Coronary artery (tissue), 2 donors: Measurements from ENCODE around the gene TNFRSF25.

Experiments
- DNase-seq: peaks from one replicate; pipeline ENCODE4 v3.0.0-alpha.2; 2017; ENCODE audit warnings: low spot score
- H3K27ac ChIP-seq, 2 donors: fragments of 200-600 bp; sonication (generic); one replicate each; pipeline ENCODE4 v1.5.1; 2016 to 2019
- H3K4me3 ChIP-seq: fragments of 200-600 bp; sonication (generic); 2 replicates; pipeline ENCODE4 v1.5.1; 2016; ENCODE audit warnings: mild to moderate bottlenecking, moderate library complexity
- CTCF ChIP-seq: fragments of 200-600 bp; sonication (generic); IDR thresholded peaks from one replicate; pipeline ENCODE4 v1.5.1; 2019; ENCODE audit warnings: antibody characterized with exemption

The TNFRSF25 gene

GRCh38 chr1:6502000-6502891 lies 36.3 kb upstream of the TNFRSF25 start:
- no peak for TF ChIP-seq CTCF
- DNase-seq = peak; percentile 88
- peak overlapping the region; percentile 64 to 94 for H3K27ac ChIP-seq
- H3K4me3 ChIP-seq = peak overlapping the region; percentile 41

- Histone ChIP-seq H3K27ac (peak overlapping the region; percentile 64 to 94), H3K4me3 (peak overlapping the region; percentile 22)
- no peak for TF ChIP-seq CTCF
- no peak for DNase-seq
These were observed 35.4 kb upstream of the TNFRSF25 start for GRCh38 chr1:6501279-6501813.

- no peak for DNase-seq
- Histone ChIP-seq H3K27ac (peak overlapping the region; percentile 64 to 94), H3K4me3 (peak overlapping the region; percentile 22)
These were observed 34.7 kb upstream of the TNFRSF25 start for GRCh38 chr1:6500544-6501278.

GRCh38 chr1:6499296-6499695 lies 33.3 kb upstream of the TNFRSF25 start:
- no peak for DNase-seq
- no peak for TF ChIP-seq CTCF
- Histone ChIP-seq H3K27ac (peak overlapping the region in 1 of 2 donors; percentile 76), H3K4me3 (no peak overlapping the region)

More at GRCh38 chr1:6500544-6501278, 34.7 kb upstream of the TNFRSF25 start:
- TF ChIP-seq CTCF = no peak

- TF ChIP-seq CTCF = no peak
- Histone ChIP-seq H3K27ac (peak overlapping the region in 1 of 2 donors; percentile 76), H3K4me3 (no peak overlapping the region)
- DNase-seq = no peak
These were observed 32.7 kb upstream of the TNFRSF25 start for GRCh38 chr1:6498576-6499111.

GRCh38 chr1:6497867-6498575 lies 32.0 kb upstream of the TNFRSF25 start:
- Histone ChIP-seq H3K27ac (peak overlapping the region in 1 of 2 donors; percentile 76), H3K4me3 (peak overlapping the region; percentile 89)
- DNase-seq = no peak
- TF ChIP-seq CTCF = no peak
